Calu3 (cell line): ENCODE measurements around the gene SYF2. TPM values are rescaled to one million over a fixed set of nuclear protein-coding genes. Genes with fewer than 3 reads are reported as not detected.
"Not testable (repeated sequence)": the region's sequence is repeated elsewhere in the genome, so short reads cannot be mapped to it uniquely, and the experiment has no call there.

ENCODE experiments used
- Bru-seq: library from RNA; stranded (reverse); fragments of 400-500 nt; gene quantifications from one replicate; lab custom pipeline; 2021; lab: Mats Ljungman, UMichigan
- BruChase-seq, 2 experiments: library from RNA; stranded (reverse); fragments of 400-500 nt; gene quantifications; one replicate each; lab custom pipeline; 2021; lab: Mats Ljungman, UMichigan
- BruUV-seq: library from RNA; stranded (reverse); fragments of 400-500 nt; replicated peaks from 2 replicates; lab custom pipeline; 2021; lab: Mats Ljungman, UMichigan
- CTCF ChIA-PET: fragments of 300-600 bp; sonication (Branson Sonifier 250); formaldehyde crosslinking; loops from one replicate; lab custom pipeline; 2022; ENCODE audit warnings: antibody characterized with exemption; lab: Charles Lee
- DNase-seq: peaks from one replicate; pipeline ENCODE4 v3.0.0; 2022
- H3K27ac Mint-ChIP-seq: one replicate; pipeline ENCODE4 v1.8.0; 2022; ENCODE audit warnings: mixed read lengths; ENCODE audit not compliant: unreplicated experiment
- H3K27me3 Mint-ChIP-seq: one replicate; pipeline ENCODE4 v1.8.0; 2022; ENCODE audit warnings: mixed read lengths; ENCODE audit not compliant: unreplicated experiment
- H3K36me3 Mint-ChIP-seq: one replicate; pipeline ENCODE4 v1.8.0; 2022; ENCODE audit warnings: mild to moderate bottlenecking, moderate library complexity, mixed read lengths; ENCODE audit not compliant: insufficient read depth, unreplicated experiment
- H3K4me1 Mint-ChIP-seq: one replicate; pipeline ENCODE4 v1.8.0; 2022; ENCODE audit warnings: mild to moderate bottlenecking, low read depth, mixed read lengths; ENCODE audit not compliant: unreplicated experiment
- H3K4me3 Mint-ChIP-seq: one replicate; pipeline ENCODE4 v1.8.0; 2022; ENCODE audit warnings: mild to moderate bottlenecking, low read depth, moderate library complexity, mixed read lengths; ENCODE audit not compliant: unreplicated experiment
- H3K9me3 Mint-ChIP-seq: one replicate; pipeline ENCODE4 v1.8.0; 2022; ENCODE audit warnings: low read depth, mixed read lengths; ENCODE audit not compliant: unreplicated experiment
- CTCF ChIP-seq: fragments of 200-600 bp; IDR thresholded peaks from one replicate; pipeline ENCODE4 v1.8.0; 2022; ENCODE audit warnings: antibody characterized with exemption; ENCODE audit not compliant: unreplicated experiment
- intact Hi-C: fragments of 100-400 bp; cut with micrococcal nuclease; formaldehyde crosslinking; loops from one replicate; pipeline ENCODE4 v1.10.0; 2022; ENCODE audit not compliant: unreplicated experiment
- long read RNA-seq: library from polyadenylated mRNA; stranded (forward); transcript quantifications from one replicate; pipeline ENCODE4 v2.0.0, GENCODE V29; 2022
- total RNA-seq: library from RNA; stranded (reverse); gene quantifications from 2 replicates; pipeline ENCODE4 v1.2.3, GENCODE V29; 2022

SYF2 gene
- total RNA-seq (24.3 and 28.2 TPM in 2 replicates), Bru-seq, nascent RNA (percentile 70 among the genes with signal in this experiment), BruChase-seq, experiment 1, labeled RNA remaining after a 6-hour chase (percentile 87 among the genes with signal in this experiment), BruChase-seq, experiment 2, labeled RNA remaining after a 2-hour chase (percentile 82 among the genes with signal in this experiment)
- long read RNA-seq, transcript SYF2-201 (7 exons, 1,345 nt) = major isoform, 76 of 89 reads
- long read RNA-seq, partial matches to known transcripts = 8 of 89 reads
- long read RNA-seq, other reads (novel, unspliced or antisense) = 4 of 89 reads

DNA sequence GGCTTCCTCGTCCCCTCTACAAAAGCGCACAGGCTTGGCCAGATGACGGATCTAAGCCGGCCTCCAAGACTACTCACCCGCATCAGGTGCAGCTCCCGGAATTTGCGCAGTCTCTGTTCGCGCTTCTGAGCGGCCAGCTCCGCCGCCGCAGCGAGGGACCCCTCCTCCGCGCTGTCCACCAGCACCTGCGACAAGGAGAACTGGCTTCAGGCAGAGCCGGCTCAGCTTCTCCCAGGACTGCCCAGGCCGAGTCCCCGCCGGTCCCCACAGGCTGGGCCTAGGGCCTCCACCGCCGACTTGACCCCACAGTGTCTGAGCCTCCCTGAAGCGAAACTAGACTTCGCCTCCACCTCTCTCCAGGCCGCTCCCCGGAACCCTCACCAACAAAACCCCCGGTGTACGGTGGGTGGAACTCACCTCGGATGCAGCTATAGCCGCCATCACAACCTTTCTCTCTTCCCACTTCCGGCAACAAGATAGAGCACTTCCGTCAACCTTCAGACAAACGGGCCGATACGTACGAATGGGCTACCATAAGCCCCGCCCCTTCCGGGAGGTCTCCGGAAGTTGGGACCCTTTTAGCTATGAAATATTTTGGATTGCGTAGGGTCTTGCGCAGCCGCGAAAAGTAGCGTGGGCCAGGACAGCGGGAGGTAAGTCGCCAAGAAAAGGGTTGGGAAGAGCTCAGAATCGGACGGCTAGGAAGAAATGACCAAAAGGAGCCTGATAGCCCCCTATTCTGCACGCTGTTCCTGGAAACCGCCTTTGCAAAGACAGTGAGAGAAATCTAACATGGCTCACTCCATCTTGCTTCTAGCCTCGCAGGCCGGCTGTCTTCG lies at the start of gene SYF2:
SYF2 (minus strand) TSS at position 476 of the 839 bp plus-strand sequence; CDS start at position 441, 35 bp downstream.
- TF ChIP-seq CTCF = no peak
- H3K36me3 Mint-ChIP-seq = peaks cover 28% of the 10 kb centered on the region
- DNase-seq = peak; percentile 82
- H3K27me3 Mint-ChIP-seq = no peaks in the 10 kb centered on the region
- CTCF ChIA-PET = interaction anchor here (0.5 to 0.6 kb wide), 3 partner anchors 8 to 955 kb away, joined by 3 to 6 read pairs (median 4); no protein-coding TSS in a partner anchor
- H3K4me1 Mint-ChIP-seq = peaks cover 9% of the 10 kb centered on the region
- no peaks in the 10 kb centered on the region for H3K9me3 Mint-ChIP-seq
- intact Hi-C loops = no loop called here
- H3K27ac Mint-ChIP-seq = no peak within 1 kb of the TSS
- no peak within 1 kb of the TSS for H3K4me3 Mint-ChIP-seq
- TSS peak; percentile 78 for BruUV-seq

GRCh38 chr1:25279693-25280111 lies 47.4 kb upstream of the SYF2 start:
- H3K4me3 Mint-ChIP-seq, H3K27ac Mint-ChIP-seq, BruUV-seq, DNase-seq, H3K4me1 Mint-ChIP-seq, H3K36me3 Mint-ChIP-seq, intact Hi-C loops, H3K27me3 Mint-ChIP-seq, H3K9me3 Mint-ChIP-seq: not testable (repeated sequence)
- CTCF ChIA-PET = interaction anchor here (0.7 kb wide), 1 partner anchor 30 kb away, joined by 5 read pairs; no protein-coding TSS in a partner anchor

DNA sequence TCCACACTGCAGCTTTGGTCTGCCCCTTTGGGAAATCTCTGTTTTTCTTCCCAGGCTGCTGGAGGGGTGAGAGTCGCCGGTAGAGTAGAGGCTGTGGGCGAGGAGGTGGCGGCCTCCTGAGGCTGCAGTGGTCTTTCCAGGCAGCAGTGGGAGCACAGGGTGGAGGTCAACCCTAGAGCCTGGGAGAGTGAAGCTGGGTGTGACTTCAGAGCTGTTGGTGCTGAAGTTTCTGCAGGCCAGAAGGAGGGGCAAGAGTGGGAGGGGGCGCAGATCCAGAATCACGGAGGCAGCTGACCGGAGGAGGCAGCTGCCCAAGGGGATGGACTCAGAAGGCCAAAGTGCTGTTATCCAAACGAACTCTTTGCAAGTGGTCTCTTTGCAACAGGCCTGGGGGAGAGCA lies 46.5 kb upstream of the SYF2 start:
- H3K4me3 Mint-ChIP-seq, H3K4me1 Mint-ChIP-seq, intact Hi-C loops, H3K9me3 Mint-ChIP-seq, H3K36me3 Mint-ChIP-seq, DNase-seq, H3K27me3 Mint-ChIP-seq, H3K27ac Mint-ChIP-seq, BruUV-seq, CTCF ChIA-PET: not testable (repeated sequence)

- CTCF ChIA-PET, DNase-seq, H3K4me1 Mint-ChIP-seq, H3K4me3 Mint-ChIP-seq, intact Hi-C loops, H3K27ac Mint-ChIP-seq, H3K9me3 Mint-ChIP-seq, BruUV-seq, H3K36me3 Mint-ChIP-seq, H3K27me3 Mint-ChIP-seq: not testable (repeated sequence)
Measured at GRCh38 chr1:25278358-25278757, 46.1 kb upstream of the SYF2 start.

- H3K9me3 Mint-ChIP-seq, BruUV-seq, CTCF ChIA-PET, DNase-seq, H3K27ac Mint-ChIP-seq, H3K4me3 Mint-ChIP-seq, H3K36me3 Mint-ChIP-seq, H3K27me3 Mint-ChIP-seq, intact Hi-C loops, H3K4me1 Mint-ChIP-seq: not testable (repeated sequence)
Measured at GRCh38 chr1:25277295-25277694, 45.0 kb upstream of the SYF2 start.

GRCh38 chr1:25275648-25276047 lies 43.3 kb upstream of the SYF2 start:
- CTCF ChIA-PET, intact Hi-C loops, H3K4me3 Mint-ChIP-seq, DNase-seq, BruUV-seq, H3K27me3 Mint-ChIP-seq, H3K9me3 Mint-ChIP-seq, H3K4me1 Mint-ChIP-seq, H3K36me3 Mint-ChIP-seq, H3K27ac Mint-ChIP-seq: not testable (repeated sequence)

GRCh38 chr1:25272238-25272637 lies 39.9 kb upstream of the SYF2 start, which contains the start of gene RHD:
Gene RHD, plus strand, starts transcription at chr1:25272509. Its CDS starts 39 bp downstream, at chr1:25272548.
- H3K36me3 Mint-ChIP-seq, CTCF ChIA-PET, H3K4me1 Mint-ChIP-seq, H3K27me3 Mint-ChIP-seq, BruUV-seq, H3K4me3 Mint-ChIP-seq, DNase-seq, intact Hi-C loops, H3K9me3 Mint-ChIP-seq, H3K27ac Mint-ChIP-seq: not testable (repeated sequence)

GRCh38 chr1:25268143-25268760 lies 36.0 kb upstream of the SYF2 start:
- H3K9me3 Mint-ChIP-seq, H3K27me3 Mint-ChIP-seq, CTCF ChIA-PET, BruUV-seq, H3K4me1 Mint-ChIP-seq, intact Hi-C loops, H3K36me3 Mint-ChIP-seq, DNase-seq, H3K27ac Mint-ChIP-seq: not testable (repeated sequence)
- H3K4me3 Mint-ChIP-seq = peak overlapping the region; percentile 62
